Left cardiac atrium (tissue), 4 donors: Measurements from ENCODE around the gene NTPCR. TPM values are rescaled to one million over a fixed set of nuclear protein-coding genes. Genes with fewer than 3 reads are reported as not detected.
A peak's percentile ranks its signal among the peaks of the same experiment; 100 is the strongest.
"Not testable (repeated sequence)": the region's sequence is repeated elsewhere in the genome, so short reads cannot be mapped to it uniquely, and the experiment has no call there.

ENCODE experiments used
- ATAC-seq, 2 donors: fragments of 200-7000 bp; cut with Tn5 transposase; one replicate each; pipeline ENCODE4 v1.9.1; 2020; ENCODE audit warnings: mild to moderate bottlenecking in 2 of 2, moderate library complexity in 2 of 2
- DNase-seq: peaks from one replicate; pipeline ENCODE4 v3.0.0-alpha.2; 2020
- intact Hi-C, 2 donors: fragments of 100-400 bp; cut with DNase I; formaldehyde crosslinking; loops; one replicate each; pipeline versions ENCODE4 v1.14.1 to v1.15.1; 2022 to 2023
- total RNA-seq, 2 donors: library from RNA; stranded (reverse); fragmentation: NEBNext Ultra II Directional; extraction: Animal tissue kit (Norgen Biotek cat#: 25700); gene quantifications; one replicate each; pipeline ENCODE4 v1.2.1, GENCODE V29; 2021
- donor health status: DM: no; HTN: yes; CAD: no.
- donor health status: DM: no; HTN: yes; CAD: no; lungs with severe emphysema.
- donor health status: DM: yes; HTN: yes; CAD: no.
- donor health status: Dilated cardiomyopathy.

NTPCR gene
- total RNA-seq, 2 donors from 2014 or later: 46.4 to 58.4 TPM

DNA sequence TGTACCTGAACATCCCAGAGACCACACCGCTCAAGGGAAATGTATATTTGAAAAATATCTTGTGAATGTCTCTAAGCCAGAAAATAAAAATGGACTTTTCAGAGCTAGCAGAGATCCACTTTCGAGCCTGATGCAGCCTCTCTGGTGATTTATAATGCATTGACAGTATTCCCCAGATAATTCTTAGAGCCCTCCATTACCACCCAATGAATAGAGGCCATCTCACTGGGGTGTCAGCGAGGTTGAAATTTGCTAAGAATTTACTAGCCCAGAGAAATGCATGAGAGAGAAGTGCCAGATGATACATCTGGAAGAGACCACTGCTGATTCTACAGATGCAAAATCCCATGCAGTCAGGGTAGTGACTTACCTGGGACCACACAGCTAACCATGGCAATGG, 25.5 kb upstream of the NTPCR start:
- DNase-seq (no peak), ATAC-seq (no peak)
- intact Hi-C loops: no loop called here

DNA sequence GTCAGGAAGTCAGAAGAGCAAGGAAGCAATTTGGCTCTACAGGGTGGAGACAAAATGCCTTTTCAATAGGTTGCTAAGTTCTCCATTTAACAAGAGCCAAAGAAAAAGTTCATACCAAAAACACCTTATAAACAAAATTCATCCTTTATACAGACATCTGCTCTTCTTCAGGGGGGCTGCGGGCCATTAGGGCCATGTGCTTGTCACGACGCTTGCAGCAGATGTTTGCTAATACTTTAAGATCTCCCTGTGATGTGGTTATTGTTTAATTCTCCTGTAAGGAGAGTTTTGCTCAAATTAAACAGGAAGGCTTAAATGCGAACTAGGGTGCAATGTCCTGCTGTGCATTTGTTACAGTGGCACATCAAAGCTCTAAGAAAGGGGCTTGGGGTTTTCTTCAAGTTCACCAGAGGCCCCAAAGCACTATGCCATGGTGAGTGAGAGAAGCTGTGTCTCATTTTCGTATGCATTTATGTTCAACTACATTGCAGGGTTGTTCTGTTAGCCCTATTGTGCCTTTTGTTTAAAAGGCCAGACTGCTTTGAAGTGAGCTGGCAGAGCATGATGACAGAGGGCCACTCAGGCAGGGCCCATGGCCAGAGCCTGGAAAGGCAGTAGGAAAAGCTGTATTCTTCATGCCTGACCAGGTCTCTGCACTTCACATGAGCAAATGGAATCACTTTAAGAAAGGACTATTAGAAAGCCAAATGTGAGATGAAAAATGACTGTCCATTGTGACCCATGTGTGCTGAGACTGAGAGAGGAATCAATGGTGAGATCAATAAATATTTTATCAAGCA, 24.8 kb upstream of the NTPCR start:
- no peak for ATAC-seq
- no peak for DNase-seq
- intact Hi-C loops: no loop called here

DNA sequence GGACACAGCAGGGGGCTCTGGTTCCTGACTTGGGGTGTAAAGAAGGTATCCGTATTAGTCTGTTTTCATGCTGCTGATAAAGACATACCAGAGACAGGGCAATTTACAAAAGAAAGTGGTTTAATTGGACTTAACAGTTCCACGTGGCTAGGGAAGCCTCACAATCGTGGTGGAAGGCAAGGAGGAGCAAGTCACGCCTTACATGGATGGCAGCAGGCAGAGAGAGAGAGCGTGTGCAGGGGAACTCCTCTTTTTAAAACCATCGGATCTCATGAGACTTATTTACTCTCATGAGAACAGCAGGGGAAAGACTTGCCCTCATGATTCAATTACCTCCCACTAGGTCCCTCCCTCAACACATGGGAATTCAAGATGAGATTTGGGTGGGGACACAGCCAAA, 23.2 kb upstream of the NTPCR start:
- DNase-seq, ATAC-seq, intact Hi-C loops: not testable (repeated sequence)

DNA sequence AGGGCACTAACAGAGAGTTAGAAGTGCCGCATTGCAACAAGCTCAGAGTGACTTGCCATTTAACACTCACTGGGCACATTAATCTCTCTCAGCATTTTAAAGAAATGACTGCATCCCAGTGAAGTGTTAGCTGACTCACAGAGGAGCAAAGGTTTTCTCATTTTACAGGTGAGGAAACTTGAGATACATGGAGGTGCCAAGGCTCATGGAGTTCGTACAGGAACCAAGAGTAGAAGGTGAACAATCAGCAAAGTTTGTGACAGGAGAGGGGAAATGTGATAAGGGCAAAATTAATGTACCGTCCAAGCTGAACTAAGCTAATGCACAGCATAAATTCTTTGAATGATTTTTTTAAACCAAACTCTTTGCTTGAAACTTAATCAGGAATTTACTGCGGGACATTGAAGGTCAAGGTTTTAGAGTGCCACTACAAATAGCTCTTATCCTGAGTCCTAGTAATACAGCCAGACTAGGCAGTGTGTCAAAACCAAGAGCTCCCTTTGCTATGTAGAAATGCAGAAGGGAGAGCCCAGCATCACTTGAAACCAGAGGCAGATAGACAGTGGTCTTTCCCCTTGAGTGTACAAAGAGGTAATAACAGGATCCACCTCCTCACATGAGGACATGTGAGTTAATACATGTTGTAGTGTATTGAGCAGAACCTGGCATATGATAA, 22.4 kb upstream of the NTPCR start:
- peak; percentile 38 to 65 for ATAC-seq
- no peak for DNase-seq
- intact Hi-C loops: no loop called here

DNA sequence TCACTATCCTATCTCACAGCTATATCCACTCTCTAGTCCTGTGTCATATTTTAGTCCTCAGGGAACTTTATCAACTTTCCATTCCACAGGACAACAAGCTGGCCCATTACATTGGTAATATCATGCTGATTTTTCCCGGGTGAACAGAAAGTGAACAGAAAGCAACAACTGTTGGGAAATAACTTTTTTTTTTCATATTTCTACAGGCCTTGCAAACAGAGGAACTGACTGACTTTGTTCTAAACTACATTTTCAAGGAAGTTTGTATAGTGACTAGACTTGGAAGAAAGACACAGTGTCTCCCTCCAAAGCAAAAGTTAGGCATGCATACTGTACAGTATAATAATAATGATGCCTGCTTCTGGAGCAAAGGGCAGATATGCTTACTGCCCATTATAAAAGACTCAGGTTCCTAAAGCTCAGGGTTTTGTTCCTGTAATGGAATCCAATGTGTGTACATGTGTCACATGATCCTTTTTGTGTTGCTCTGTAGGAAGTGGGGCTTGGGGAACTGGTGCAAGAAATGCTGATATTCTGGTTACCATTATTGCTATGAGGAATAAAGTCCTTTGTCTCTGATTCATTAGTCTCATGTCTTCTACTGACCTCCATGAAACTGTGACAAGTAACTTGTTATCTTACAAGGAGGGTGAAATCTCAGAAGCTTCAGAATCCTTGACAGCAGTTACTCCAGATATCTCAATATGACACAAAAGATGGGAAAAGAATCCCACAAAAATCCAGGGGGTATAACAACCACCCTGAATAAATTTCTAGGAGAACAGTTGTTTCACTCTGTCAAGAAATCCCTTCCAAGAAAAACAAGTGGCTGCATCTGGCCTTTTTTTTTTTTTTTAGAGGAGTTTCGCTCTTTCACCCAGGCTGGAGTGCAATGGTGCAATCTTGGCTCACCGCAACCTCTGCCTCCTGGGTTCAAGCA, 17.7 kb upstream of the NTPCR start:
- DNase-seq (no peak), ATAC-seq (no peak)
- intact Hi-C loops: no loop called here

DNA sequence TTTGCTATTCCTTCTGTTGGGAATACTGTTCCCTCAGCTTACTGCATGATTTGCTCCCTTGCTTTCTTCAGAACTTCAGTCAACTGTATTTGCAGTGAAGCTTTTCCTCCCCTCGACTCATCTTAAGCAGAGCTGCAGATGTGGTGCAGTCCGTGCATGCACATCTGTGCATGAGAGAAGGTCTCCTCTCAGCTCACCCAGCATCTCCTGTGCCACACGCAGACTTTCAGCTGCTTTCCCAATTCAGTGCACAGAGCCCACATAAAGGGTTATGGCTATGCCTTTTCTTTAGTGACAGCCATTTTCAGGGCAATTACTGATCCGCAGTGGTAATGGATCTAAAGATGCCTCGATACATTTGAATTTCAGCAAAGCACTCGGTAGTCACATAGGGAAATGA, 13.5 kb upstream of the NTPCR start:
- intact Hi-C loops: no loop called here
- ATAC-seq (no peak), DNase-seq (no peak)

DNA sequence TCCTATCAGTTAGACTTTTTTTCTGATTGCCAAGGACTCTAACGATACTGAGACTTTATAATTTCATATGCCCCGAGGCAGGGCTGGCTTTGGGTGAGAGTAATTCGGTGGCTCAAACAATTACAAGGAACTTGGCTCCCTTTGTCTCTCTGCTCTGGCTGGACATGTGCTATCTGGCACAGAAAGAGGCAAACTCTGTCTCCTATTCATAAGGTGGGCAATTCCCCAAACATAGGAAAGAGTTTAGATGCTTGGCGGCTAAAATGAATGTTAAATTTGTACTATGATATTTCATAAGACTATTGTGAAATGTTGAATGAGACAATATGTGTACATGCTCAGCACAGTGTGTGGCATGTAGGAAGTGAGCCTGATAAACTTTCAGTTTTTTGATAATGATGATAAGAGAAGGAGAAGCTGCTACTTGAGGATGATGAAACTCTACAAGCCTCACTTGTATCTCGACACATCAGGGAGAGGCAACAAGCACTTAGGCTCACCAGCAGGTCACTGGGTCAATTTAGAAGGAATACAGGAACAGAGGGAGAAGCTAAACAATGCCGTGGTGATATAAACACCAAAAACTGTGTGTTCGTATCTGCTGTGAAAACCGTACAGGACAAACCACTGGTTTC, 12.6 kb upstream of the NTPCR start:
- DNase-seq: no peak
- no peak for ATAC-seq
- intact Hi-C loops: no loop called here

DNA sequence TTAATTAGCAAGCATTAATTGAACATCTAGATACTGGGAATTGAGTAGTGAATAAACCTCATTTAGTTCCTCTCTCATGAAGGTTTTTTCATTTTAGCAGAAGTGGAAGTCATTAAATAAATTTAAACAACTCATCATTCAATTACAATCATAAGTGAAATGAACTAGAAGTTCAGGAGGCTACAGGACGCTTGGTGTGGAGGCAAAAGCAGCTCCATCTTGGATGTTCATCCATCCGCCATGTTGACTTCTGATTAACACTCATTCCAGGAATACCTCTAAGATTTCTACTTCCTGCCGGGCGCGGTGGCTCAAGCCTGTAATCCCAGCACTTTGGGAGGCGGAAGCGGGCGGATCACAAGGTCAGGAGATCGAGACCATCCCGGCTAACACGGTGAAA, 11.5 kb upstream of the NTPCR start:
- intact Hi-C loops: no loop called here
- DNase-seq (no peak), ATAC-seq (no peak)

DNA sequence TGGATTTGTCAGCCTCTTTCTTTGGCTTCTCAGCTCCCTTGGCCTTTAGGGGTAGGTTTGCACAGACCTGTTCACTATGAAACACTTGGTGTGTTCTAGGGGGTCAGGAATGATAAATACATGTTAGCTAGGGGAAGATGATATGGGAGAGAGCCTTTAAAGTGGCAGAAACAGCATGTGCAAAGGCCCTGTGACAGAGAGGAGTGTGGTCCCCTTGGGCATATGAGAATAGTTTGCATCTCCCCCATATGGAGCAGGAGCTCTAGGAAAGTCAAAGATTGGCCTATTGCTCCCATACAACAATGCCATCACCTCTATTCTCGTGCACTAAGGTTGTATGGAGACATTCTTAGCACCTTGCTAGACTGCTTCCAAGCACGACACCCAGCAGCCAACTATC, 10.7 kb upstream of the NTPCR start:
- ATAC-seq: no peak
- DNase-seq: no peak

DNA sequence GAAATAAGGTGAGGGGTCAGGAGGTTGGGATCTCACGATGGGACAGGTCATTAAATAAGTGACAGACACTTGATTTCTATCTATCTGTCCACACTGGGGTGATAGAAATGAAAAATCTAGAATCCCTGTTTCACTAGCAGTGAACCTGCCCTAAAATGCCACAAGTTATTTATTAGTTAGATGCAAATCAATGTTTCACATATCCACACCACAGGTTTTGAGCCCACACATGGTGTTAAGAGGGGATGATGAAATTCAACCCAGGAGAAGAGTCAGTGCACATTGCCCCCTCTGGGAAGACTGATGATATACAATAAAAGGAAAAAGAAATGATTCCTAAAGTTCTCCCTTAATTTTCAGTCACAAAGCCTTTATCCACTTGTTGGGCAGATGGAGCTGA, 10.1 kb upstream of the NTPCR start:
- DNase-seq (no peak), ATAC-seq (no peak)
- intact Hi-C loops: no loop called here

More for the DNA sequence above, 10.7 kb upstream of the NTPCR start:
- intact Hi-C loops: no loop called here

DNA sequence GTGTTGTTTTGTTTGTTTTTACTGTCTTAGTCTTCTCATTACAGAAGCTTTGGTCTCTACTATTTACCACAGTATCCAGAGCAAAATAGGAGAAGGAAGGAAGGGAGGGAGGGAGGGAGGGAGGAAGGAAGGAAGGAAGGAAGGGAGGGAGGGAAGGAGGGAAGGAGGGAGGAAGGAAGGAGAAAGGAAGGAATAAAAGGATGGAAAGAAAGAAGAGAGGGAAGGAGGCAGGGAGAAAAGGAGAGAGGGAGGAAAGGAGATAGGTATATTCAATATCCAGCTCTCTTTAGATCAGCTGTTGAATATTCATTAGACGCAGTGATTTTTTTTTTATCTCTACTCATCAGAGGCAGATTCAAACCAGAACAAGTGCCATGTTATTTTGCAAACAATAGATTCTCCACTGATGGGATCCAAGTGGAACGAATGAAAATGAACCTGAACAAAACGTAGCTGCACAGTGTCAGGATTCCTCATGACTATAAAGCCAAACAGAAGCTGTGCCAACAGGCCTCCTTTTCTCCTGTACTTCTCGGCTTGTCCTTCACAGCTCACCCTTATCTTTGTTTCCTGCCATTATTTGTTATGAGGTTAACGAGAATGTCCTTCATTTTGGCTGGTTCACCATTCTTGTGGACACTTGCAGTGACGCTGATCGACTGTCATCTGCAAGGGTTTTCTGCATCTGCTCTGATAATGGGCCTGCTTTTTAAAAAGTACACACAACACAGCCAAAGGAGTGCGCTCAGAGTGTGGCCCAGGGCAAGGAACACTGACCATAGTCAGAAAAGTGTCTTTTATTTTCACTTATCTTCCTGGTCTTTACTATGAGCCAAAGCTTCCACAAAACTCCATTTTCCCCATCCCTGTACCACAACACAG, 7.8 kb upstream of the NTPCR start:
- intact Hi-C loops: no loop called here
- no peak for DNase-seq
- peak; percentile 15 to 75 for ATAC-seq

DNA sequence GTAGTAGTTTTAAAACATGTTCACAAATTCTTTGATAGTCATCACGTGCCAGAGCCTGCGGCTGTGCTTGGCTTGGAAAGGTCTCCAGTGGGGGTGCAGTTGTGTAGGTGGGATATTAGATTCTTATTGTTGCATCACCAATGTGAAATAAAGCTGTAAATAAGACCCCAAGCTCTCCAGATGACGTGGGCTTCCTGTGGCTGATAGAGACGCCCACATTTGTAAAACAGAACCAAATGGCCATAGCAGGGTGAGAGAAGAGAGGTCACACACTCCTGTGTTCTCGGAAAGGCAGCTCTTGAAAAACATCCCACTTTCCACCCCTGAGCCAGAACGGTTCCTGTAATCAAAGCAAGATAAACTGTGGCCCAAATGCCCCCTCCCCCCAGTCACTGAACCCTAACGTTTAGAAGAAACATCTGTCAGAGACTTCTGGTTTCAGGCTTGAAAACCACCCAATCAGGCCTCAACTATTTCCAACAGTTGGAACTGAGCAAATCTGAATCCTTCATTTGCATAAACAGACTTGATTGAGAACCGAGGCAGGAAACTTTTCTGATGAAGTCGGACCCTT, 6.6 kb upstream of the NTPCR start:
- intact Hi-C loops: no loop called here
- DNase-seq (no peak), ATAC-seq (no peak)

DNA sequence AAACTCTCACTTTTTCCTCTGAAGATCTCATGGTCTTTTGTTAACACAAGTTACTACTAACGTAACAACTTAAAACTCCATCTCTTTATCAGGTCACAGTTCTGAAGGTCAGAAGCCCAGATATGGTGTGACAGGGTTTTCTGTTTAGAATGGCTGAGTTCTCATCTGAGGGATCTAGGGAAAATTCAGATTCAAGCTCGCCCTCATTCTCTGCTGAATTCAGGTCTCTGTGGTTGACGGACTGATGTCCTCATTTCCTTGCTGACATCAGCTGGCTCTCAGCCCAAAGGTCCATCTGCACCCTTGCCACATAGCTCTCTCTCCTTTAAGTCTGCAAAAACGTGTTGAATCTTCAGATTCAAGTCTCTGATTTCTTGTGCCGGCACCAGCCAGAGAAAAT, 6.1 kb upstream of the NTPCR start:
- DNase-seq: no peak
- intact Hi-C loops: no loop called here

DNA sequence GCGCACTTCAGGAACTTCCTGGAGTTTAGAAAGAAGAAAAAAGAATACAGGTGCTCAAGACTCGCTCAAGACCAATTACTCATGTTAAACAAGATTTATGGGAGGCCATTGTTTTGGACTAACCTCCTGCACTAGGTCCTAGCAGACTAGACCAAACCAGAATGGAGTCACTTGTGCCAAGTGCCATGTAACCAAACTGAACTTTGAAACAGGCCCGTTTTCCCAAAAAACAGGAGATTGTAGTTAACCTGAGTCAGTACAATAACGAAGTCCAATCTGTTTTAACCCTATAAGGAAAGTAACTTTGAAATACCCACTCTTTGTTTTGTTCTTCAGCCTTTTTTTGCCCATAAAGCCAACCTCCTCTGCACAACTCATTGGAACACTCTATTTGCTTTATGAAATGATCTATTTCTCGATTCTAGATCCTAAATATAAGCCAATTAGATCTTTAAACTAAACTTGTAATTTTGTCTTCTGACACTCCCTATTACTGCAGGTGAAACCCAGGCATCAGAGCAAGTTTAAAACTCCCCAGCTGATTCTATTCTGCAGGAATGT, 695 bp upstream of the NTPCR start:
- intact Hi-C loops: loop anchor here (5.0 to 10.0 kb wide), 2 partner anchors 312 to 315 kb away; partner anchors contain the start of gene SIPA1L2 (in 1 of the 2)
- no peak for ATAC-seq
- no peak for DNase-seq

More for the DNA sequence above, 6.1 kb upstream of the NTPCR start:
- ATAC-seq: no peak

DNA sequence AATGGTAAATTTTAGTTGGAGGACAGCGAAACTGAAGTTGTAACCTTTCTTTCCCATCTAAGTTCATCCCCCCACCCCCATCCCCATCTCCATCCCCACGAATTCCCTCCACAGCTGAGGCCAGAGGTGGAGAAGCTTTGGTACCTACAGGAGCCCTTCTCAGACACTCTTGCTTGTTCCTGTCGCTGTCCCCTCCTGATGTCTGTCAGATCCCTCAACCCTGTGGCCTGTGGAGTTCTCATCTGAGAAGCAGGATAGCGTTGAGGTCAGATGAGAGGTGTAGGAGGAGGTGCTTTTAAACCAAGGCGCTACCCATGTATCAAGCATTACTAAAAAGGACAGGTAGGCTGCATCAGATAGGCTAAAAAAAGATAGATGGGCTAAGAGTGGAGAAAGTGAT, 769 bp downstream of the NTPCR start:
- peak; percentile 48 to 49 for ATAC-seq
- intact Hi-C loops: loop anchor here (5.0 to 10.0 kb wide), 2 partner anchors 314 to 316 kb away; partner anchors contain the start of gene SIPA1L2 (in 1 of the 2)

DNA sequence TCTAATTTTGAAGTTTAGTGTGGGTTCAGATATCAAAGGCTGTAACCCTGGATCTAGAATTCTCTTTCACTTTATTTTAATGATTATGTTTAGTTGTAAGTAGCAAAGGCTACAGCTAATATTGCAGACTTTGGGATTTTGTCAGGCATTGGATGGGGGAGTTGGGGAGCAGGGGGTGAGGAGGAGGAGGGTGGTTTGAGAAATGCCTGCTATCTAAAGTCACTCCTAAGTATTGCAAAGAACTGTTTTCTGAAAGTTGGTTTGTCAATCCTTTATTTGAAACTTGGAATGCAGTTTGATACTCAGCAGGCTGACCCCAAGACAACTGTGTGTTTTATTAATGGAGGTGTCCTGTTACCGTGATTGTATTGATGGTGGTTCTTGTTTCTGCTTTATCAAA, 1.2 kb downstream of the NTPCR start:
- intact Hi-C loops: loop anchor here (5.0 to 10.0 kb wide), 2 partner anchors 314 to 317 kb away; partner anchors contain the start of gene SIPA1L2 (in 1 of the 2)
- DNase-seq (no peak), ATAC-seq (no peak)

More for the DNA sequence above, 769 bp downstream of the NTPCR start:
- DNase-seq: no peak
